HEK293T (cell line): Measurements from ENCODE around the gene USP36.

ENCODE experiments used
- ARNT ChIP-seq: fragments of 450-650 bp; IDR thresholded peaks from 2 replicates; pipeline ENCODE4 v1.6.1; 2017; ENCODE audit warnings: mild to moderate bottlenecking
- BHLHE40 ChIP-seq: fragments of 450-650 bp; IDR thresholded peaks from 2 replicates; pipeline ENCODE4 v1.6.1; 2016; ENCODE audit warnings: mild to moderate bottlenecking, moderate library complexity, borderline replicate concordance
- ELF4 ChIP-seq: fragments of 450-650 bp; IDR thresholded peaks from 2 replicates; pipeline ENCODE4 v1.6.1; 2017; ENCODE audit warnings: antibody characterized with exemption
- FOXK2 ChIP-seq: fragments of 450-650 bp; IDR thresholded peaks from 2 replicates; pipeline ENCODE4 v1.6.1; 2016; ENCODE audit warnings: mild to moderate bottlenecking
- FOXM1 ChIP-seq: fragments of 450-650 bp; IDR thresholded peaks from 2 replicates; pipeline ENCODE4 v1.6.1; 2017; ENCODE audit warnings: mild to moderate bottlenecking, borderline replicate concordance
- HDGF ChIP-seq: fragments of 450-650 bp; IDR thresholded peaks from 2 replicates; pipeline ENCODE4 v1.6.1; 2017; ENCODE audit warnings: antibody characterized with exemption, borderline replicate concordance
- L3MBTL2 ChIP-seq: fragments of 450-650 bp; conservative IDR thresholded peaks from 2 replicates; pipeline ENCODE4 v1.6.1; 2016; ENCODE audit warnings: mild to moderate bottlenecking
- NFRKB ChIP-seq: fragments of 450-650 bp; IDR thresholded peaks from 2 replicates; pipeline ENCODE4 v1.6.1; 2016; ENCODE audit warnings: mild to moderate bottlenecking, moderate library complexity
- SP1 ChIP-seq: fragments of 450-650 bp; IDR thresholded peaks from 2 replicates; pipeline ENCODE4 v1.6.1; 2017
- SUZ12 ChIP-seq: fragments of 450-650 bp; IDR thresholded peaks from 2 replicates; pipeline ENCODE4 v1.6.1; 2016; ENCODE audit warnings: mild to moderate bottlenecking
- TARDBP ChIP-seq: fragments of 450-650 bp; IDR thresholded peaks from 2 replicates; pipeline ENCODE4 v1.6.1; 2016
- ZNF384 ChIP-seq: fragments of 450-650 bp; IDR thresholded peaks from 2 replicates; pipeline ENCODE4 v1.6.1; 2016
- TF ChIP-seq, protein P1 (sequence below): fragments of 450-650 bp; IDR thresholded peaks from 2 replicates; pipeline ENCODE4 v1.6.1; 2016

DNA sequence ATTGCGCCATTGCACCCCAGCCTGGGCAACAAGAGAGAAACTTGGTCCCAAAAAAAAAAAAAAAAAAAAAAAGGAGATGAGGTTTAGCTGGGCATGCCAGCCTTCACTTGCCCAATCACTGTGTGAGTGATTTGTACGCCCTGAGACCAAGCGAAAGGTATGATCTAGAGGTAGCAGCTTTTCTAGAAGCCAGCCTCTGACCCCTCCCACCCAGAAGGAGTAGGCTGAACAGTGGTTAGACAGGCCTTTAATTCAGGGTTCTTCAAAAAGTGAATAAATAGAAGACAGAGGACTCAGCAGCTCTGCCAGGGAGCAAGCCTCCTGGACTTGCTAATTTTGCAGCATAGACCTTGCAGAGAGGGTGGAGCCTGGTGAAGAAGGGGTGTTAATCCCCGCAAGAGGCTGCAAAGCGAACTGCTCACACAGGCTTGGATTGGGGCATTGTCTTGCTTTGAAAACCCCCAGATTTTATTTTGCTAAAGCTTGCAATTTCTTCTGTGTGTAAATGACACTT, 51.4 kb downstream of the USP36 start:
- no peak for TF ChIP-seq BHLHE40
- no peak for TF ChIP-seq SP1
- no peak for TF ChIP-seq ZNF384
- TF ChIP-seq TARDBP, result no peak
- TF ChIP-seq ARNT, result no peak
- no peak for TF ChIP-seq FOXK2
- TF ChIP-seq L3MBTL2, result no peak
- no peak for TF ChIP-seq SUZ12
- TF ChIP-seq, protein P1, sequence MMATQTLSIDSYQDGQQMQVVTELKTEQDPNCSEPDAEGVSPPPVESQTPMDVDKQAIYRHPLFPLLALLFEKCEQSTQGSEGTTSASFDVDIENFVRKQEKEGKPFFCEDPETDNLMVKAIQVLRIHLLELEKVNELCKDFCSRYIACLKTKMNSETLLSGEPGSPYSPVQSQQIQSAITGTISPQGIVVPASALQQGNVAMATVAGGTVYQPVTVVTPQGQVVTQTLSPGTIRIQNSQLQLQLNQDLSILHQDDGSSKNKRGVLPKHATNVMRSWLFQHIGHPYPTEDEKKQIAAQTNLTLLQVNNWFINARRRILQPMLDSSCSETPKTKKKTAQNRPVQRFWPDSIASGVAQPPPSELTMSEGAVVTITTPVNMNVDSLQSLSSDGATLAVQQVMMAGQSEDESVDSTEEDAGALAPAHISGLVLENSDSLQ, result no peak
- no peak for TF ChIP-seq FOXM1
- no peak for TF ChIP-seq ELF4
- no peak for TF ChIP-seq NFRKB
- TF ChIP-seq HDGF, result no peak
